Iris pigment epithelial cell (primary cell): ENCODE measurements around the gene KRT84.
"Not testable (repeated sequence)": the region's sequence is repeated elsewhere in the genome, so short reads cannot be mapped to it uniquely, and the experiment has no call there.

Experiments
- DNase-seq: peaks from one replicate; pipeline ENCODE4 v3.0.0-alpha.2; 2011; ENCODE audit warnings: low read depth

KRT84 gene

DNA sequence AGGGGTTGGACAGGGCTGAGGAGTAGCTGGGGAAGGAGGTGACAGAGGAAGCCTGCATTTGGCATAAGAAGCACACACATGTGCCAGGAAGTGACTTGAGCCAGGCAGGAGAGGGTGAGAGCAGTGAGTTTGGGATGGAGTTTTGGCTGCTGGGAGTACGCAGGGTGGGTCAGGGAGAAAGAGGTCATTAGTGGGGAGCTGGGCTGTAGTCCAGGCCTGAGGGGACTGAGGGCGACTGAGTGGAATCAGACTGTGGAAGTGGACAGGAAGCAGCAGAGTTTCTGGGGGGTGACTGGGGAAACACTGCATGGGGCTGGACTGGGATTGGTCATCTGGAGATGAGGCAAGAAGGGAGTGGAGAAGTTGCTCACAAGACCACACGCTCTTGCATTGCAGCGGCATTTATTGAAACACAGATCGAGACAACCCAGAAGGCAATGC lies 25.8 kb downstream of the KRT84 start:
- DNase-seq = no peak

DNA sequence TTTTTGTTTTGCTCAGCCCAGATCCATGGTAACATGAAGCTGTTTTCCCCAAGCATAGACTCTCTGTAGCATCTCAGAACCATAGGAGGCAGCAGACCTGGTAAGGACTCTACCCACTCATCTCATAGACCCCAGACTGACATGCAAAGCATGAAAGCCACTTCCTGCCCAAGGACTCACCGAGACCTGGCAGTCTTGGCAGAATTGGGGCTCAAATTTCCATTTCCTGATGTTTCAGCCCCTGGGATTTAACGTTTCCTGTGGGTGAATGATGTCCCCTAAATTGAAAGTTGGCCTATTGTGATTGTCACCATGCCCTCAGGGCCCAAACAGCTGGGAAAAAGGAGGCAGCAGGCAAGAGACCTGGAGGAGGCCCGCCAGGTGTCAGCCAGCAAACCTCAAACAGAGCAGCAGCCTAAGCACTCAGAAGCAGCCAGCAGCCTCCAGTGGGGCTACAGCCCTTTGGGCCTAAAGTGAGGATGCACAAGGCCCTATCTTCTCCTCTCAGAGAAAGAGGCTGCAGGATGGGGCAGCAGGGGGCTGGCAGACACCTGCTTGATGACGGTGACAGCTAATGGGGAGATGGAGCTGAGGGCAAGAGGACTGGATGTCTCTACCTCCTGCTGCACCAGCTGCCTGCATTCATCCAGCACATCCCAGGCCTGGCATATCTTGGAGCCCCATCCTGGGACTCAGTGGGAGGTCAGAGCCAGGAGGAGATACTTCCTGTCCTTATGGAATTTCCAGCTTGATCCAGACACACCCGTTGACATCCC lies 26.7 kb downstream of the KRT84 start:
- no peak for DNase-seq

DNA sequence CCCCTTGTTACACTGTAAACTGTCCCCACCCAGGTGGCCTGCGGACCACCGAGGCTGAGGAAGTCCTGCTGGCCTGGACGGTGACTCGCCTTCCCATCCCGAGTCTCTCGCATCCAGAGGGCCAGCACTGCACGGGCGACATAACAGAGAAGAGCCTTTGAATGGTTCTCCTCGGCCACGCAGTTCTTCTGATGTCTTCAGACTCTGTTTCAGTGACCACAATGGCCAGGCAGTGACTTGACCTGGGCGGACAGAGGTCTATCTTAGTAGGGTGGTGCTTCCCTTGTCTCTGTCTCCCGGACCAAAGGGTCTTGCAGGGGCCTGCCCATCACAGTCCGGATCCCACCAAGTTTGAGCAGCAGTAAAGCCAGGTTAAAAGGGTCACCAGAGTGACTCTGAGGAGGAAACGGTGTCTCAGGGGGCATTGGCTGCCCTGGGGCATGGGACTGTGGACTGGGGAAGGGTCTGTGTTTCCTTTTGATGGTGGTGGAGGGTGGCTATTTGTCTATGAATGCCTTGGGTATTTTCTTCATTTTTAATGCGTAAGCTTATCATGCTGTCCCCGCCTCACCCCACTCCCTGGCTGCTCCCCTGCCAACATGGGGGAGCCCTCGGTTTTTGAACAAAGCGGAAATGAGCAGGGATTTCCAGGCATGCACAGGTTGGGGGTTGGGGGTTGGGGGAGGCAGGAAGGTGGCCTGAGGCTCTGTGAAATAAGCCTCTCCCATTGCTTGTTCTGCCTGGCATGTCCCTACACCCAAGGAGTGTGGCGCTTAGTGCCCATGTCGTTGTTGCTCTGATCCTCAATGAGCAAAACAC lies 28.5 kb downstream of the KRT84 start:
- DNase-seq = no peak

DNA sequence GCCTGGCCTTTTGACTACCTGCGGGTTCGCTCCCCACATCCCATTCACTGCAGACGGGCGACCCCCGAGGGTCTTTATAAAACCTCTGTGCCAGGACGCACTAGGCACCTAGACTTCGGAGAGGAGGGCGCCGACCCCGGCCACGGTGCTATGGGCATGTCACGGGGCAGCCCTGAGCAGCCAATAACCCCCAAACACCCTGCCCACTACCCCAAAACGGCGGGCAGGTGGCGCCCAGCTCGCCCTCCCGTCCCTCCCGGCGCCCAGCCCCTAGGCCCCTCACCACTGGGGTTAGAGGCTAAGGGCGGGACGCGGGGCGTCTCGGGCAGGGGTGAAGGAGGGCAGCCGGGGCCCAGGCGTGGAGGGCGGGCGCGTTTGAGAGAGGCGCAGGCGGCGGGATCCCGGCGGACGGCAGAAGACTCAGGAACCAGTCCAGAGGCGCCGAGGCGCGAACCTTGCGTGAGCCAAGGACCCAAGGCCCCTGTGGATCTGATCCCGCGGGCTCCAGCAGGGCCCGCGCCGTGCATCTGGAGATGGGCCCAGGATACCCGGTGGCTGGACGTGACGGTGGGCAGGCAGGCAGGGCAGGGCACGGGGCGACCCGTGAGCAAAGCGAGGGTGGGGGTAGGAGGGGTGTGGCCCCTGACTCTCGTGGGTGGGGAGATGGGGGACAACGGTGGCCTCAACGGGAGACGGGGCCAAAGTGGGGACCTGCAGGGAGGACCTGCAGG lies 29.3 kb downstream of the KRT84 start:
- DNase-seq = no peak

DNA sequence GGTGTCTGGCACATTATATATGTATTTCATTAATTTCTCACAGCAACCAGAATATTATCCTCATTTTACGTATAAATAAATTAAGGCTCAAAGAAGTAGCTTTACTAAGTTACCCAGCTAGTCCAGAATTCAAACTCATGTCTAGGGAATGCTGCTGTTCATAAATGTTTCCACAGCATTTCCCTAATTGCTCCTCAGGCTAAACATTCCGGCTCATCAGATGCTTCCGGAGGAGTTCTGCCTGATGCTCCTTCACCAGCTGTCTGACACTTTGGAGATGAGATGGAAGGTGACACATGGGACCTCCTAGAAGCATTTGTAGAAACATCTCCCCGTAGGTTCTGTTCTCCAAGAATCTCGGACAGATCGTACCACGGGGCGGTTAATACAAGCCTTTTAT lies 30.3 kb downstream of the KRT84 start:
- no peak for DNase-seq

DNA sequence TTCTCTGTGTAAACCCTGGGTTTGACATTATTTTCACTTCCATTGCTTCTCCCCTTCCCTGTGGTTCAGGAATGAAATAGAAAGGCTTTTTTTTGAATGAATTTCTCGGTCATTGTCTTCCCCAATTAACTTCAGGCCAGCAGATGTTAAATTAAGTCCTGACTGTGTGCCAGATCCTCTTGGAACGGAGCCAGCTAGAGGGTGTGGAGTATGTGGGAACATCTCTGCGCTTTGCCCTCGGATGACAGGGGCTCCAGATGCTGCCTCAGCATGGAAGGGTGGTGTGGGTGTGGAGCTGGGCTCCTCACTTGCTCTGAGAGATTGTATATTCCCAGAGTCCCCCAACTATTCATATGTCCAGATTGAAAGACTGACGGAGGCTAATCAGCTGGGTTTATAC lies 31.3 kb downstream of the KRT84 start:
- DNase-seq = no peak

DNA sequence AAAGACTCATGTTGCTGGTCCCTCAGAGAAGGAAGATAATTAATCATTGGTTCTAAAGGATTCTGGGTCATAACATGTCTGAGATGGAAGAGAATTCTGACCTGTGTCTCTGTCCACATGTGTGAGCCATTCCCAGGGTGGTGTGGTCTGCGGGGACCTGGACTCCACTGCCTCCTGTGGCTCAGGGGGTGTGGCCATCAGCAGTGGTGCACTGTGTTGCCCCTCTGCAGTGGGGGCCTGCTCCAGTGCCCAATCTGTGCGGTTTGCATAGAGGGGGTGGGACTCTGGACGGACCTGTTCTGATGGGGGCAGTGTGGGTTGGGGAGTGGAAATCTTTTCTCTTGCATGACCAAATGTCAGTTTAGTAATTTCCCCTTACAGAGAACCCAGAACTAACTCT lies 31.7 kb downstream of the KRT84 start:
- no peak for DNase-seq

DNA sequence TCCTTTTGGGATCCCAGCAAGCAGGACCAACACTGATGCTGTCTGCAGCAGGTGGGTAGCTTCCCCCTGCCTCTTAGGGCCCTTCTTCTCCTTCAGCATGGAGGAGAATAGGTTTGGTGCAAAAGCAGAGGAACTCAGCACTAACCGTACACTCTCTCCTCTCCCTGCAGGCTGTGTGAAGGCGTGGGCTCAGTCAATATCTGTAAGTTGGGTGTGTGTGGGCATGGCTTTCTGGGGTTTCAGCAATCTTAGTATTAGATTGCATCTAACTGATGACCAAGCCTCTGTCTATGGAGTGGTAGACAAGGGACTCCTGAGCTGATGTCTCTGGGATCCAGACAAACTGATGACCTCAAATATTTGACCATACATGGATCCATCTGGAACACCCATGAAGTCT lies 32.5 kb downstream of the KRT84 start:
- no peak for DNase-seq

DNA sequence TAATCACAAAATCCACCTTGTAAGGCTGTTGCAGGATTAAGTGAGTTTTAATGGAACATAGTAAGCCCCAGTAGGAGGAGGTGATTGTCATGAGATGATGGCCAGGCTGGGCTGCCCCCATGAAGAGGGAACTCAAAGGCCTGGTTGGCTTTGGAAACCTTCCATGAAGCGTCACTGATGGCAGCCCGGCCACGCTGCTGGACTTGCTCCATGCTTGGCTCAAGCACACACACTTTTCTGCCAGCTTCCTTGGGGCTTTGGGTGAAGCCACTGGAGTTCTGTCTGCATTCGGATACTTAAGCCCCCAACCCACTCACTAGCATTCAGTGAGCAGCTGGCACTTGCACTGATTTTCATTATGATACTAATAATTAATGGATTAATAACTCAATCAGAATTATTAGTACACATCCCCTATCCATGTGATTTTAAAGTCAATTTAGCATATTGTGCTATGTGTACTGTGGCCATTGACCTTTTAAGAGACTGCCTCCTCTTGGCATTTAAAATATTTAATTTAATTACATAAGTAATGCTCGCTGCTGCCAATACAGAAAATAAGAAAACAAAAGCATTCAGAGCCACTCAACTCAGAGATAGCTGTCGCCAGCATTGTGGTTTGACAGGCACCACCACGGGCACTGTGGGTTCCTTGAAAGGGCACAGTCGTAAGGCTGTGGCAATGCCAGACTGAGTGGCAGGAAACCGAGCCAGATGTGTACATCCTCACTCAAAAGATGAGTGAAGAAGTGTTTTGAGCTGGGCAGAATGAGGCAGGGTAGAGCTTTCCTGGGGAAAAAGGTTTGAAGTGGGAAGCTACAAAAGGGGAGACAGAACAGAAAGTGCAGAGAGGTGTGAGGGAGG lies 34.0 kb downstream of the KRT84 start:
- no peak for DNase-seq

DNA sequence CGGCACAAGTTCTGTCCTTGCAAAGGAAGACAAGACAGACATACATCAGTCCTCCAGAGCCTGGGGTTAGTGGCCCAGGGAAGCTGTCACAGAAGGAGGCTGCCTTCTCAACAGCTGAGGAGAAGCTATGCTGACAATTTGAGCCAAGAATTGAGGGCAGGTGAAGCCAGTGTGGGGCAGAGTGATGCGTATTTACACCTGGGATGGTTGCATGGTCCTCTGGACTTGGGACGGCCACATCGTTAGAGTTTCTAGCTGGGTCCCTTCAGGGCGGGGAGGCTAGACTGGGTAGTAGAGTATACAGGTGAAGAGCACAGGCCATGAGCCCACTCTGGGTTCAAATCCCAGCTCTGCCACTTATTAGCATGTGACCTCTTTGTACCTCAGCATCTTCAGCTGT lies 34.7 kb downstream of the KRT84 start:
- DNase-seq = no peak

DNA sequence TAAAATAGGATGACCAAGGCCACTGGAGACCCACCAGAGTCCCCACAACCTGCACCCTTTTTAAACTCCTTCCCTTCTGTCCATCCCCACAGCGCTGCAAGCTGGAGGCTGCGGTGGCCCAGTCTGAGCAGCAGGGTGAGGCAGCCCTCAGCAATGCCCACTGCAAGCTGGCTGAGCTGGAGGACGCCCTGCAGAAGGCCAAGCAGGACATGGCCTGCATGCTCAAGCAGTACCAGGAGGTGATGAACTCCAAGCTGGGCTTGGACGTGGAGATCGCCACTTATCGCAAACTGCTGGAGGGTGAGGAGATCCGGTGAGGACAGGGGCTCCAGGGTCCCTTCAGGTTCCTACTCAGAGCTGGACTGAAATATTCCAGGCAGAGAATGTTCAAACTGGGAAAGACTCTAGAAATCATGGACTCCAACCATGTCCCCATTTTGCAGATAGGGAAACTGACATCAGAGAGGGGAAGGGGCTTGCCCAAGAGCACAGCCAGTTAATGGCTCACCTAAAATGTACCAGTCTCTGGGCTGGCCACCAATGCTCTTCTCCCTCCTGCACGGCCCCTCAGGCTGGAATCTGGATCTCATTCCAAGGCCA lies 35.3 kb downstream of the KRT84 start:
- DNase-seq = no peak

DNA sequence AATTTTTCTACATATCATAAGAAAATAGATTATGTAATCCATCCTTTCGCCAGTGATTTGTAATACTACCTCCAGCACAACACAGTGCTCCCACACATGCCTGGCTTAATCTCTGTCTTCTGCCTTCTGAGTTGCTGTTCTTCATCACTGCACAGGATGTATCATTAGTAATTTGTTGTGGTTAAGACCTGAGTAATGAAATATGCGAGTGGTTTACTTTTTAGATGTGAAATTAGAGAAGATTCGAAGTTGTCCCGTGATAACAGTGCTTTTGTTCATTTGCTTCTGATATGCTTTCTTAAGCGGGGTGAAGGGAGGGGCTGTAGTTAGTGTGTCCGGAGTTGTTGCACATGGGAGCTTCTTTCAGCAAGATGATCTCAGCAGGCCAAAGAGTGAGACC lies 36.3 kb downstream of the KRT84 start:
- peak; percentile 43 for DNase-seq

DNA sequence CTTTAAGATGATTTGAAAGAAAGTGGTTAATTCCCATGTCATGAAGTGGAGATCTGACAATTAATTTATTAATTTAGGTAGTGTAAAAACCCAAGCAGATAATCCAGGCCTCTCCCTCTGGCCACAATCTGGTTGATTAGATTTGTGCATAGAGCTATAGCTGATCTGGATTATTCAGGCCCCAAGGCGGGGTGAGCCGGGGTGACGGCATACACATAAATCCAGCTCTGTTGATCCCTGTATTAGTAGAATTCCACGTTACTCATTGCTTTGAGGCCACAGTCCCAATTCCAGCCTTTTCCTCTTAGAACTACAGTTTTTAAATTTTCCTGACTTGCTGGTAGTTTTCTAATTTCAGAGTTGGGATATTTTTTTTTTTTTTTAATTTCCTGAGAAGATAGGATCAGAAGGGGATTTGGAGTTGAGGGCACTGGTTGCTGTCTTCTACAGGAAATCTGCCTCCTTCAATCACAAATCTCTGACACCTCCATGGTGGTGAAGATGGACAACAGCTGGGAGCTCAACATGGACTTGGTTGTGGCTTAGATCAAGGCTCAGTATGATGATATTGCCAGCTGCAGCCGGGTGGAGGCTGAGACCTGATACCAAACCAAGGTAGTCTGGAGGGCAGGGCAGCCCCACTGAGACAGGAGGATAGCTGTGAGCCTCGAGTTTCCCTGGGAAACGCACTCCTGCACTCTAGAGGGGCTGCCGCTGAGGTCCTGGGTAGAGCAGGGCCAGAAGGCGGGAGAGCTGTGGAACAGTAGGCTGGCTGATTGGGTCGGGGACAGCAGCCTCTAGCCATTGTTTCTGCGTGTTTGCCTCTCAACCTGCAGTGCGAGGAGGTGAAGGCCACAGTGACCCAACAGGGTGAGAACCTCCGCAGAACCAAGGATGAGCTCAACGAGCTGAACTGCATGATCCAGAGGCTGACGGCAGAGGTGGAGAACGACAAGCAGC lies 37.6 kb downstream of the KRT84 start:
- no peak for DNase-seq

DNA sequence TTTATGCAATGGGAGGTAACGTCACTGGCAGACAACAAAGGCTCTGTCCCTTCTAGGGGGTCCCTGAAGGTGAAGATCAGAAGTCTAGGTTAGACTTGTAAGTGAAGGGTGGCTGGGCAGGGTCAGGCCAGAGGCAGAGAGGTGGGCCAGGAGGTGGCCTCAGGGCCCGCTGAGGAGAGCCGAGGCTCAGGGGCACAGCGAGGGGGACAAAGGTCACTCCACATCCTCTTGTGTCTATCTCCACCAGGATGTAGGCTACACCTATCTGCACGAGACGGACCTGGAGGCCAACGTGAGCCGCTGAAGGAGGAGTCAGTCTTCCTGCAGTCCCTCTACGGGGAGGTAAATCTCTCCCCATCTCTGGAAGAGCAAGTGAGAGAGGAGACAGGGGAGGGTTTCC lies 38.4 kb downstream of the KRT84 start:
- no peak for DNase-seq

DNA sequence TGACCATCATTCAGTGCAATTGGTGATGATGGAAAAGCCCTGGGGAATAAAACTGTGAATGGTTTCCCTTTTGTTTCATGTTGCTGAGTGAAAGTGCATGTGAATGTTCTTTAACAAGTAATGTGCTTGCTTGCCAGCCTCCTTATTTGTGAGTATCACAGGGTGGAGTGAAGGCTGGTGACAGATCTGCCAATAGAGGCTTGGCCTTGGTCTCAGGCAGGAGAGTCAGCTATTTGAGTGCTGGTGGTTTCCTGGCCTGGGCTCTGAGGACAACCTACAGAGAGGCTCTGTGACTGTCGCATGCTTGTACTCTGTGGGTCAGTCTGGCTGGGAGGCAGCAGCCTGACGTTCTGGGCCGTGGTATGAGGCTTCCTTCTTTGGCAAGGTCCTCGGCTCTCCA lies 38.9 kb downstream of the KRT84 start:
- no peak for DNase-seq

DNA sequence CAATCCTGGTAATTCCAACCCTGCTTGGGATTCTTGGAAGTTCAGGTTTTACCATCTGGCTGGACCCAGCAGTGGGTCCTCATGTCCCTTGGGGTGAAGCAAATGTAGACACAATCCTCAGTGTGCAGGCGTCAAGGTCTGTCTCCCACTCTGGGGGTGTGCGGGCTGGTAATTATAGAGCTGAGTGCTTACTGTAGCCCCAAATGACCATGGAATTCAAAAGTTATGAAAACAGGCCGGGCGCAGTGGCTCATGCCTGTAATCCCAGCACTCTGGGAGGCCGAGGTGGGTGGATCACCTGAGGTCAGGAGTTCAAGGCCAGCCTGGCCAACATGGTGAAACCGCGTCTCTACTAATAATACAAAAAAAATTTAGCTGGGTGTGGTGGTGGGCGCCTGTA lies 40.4 kb downstream of the KRT84 start:
- DNase-seq = not testable (repeated sequence)

DNA sequence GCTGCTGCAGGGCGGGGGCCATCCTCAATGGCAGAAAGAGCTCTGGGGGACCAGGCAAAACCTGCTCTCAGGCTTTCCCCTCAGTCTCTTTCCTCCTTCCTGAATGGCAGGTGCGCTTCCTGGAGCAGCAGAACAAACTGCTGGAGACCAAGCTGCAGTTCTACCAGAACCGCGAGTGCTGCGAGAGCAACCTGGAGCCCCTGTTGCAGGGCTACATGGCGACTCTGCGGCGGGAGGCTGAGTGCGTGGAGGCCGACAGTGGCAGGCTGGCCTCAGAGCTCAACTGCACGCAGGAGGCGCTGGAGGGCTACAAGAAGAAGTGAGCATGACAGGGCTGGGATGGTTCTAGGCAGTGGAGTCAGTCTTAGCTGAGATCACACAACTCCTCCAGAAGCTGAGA lies 41.3 kb downstream of the KRT84 start:
- DNase-seq = no peak

DNA sequence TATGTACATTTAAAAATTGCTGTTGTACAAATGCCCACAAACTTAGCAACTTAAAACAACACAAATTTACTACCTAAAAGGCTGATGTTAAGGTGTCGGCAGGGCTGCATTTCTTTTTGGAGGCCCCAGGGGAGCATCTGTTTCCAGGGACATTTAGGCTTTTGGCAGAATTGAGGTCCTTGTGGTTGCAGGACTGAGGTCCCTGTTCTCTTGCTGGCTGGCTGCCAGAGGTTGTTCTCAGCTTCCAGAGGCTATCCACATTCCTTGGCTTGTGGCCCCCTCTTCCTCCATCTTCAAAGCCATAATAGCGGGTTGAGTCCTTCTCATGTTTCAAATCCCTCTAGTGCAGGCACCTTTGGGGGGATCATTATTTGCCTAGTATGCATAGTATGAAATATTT lies 41.9 kb downstream of the KRT84 start:
- DNase-seq = no peak

DNA sequence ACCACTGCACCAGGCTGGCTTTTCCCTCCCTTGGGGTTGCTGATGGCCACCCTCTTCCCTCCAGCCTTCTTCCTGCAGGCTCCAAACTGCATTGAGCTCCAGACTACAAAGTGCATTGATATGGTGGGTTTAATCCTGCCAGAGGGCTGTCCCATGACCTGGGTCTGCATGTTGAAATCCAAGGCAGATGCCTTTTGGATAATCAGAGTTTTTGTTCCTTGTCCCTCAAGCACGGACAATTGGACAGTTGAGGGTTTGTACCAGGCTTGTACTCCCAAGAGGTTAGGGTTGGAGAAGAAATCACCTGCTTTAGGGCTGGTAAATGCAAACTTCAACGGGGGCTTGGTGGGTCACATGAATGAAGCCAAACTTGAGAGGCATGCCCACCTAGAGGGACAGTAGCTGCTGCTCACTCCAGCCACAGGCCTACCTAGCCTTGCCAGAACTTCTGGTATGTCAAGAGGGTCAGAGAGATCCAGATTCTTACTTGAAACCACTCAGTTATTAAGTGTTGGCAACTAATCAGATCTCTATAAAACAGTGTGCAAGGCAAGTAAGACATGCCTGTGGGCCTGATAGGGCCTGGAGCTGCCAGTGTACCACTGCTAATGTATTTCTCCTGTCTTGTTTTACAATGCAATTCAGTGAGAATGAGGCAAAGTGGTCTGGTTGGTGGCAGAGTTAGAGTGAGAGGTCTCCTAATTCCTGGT lies 42.5 kb downstream of the KRT84 start:
- DNase-seq = no peak
